T-cell (primary cell): Measurements from ENCODE around the gene CTCFL. TPM values are rescaled to one million over a fixed set of nuclear protein-coding genes. Genes with fewer than 3 reads are reported as not detected.
"Not testable (repeated sequence)": the region's sequence is repeated elsewhere in the genome, so short reads cannot be mapped to it uniquely, and the experiment has no call there.

Experiments used
- ATAC-seq, 4 experiments: fragments of 200-7000 bp in 3 of 4; fragments of 150-1000 bp in 1 of 4; cut with Tn5 transposase; replicated peaks in 1 of 4; 1 replicate in 3 of 4; 2 replicates in 1 of 4; pipeline ENCODE4 v1.10.0; 2021; ENCODE audit warnings: moderate library complexity in 3 of 4, mild to moderate bottlenecking in 2 of 4, moderate number of reproducible peaks in 1 of 4
- CTCF ChIA-PET, 2 donors: fragments of 300-600 bp; sonication (Branson Sonifier 250); formaldehyde crosslinking; loops; one replicate each; lab custom pipeline; 2022; ENCODE audit warnings: antibody characterized with exemption in 2 of 2; lab: Charles Lee
- POLR2A ChIA-PET, 2 donors: fragments of 300-600 bp; sonication (Branson Sonifier 250); formaldehyde crosslinking; loops; one replicate each; lab custom pipeline; 2022; ENCODE audit warnings: antibody characterized with exemption in 2 of 2; lab: Charles Lee
- DNase-seq, 35 experiments: peaks; one replicate each; pipeline versions ENCODE4 v3.0.0 to v3.0.0-alpha.2; 2013 to 2023
- H3K27ac ChIP-seq: one replicate; pipeline ENCODE4 v1.5.1; 2013; ENCODE audit warnings: low read length
- H3K27me3 ChIP-seq, 2 experiments: replicated peaks in 1 of 2; 1 replicate in 1 of 2; 2 replicates in 1 of 2; pipeline versions ENCODE4 v1.6.1 to v1.7.0; 2013; ENCODE audit warnings: low read length in 1 of 2, mixed read lengths in 1 of 2; ENCODE audit not compliant: control insufficient read depth in 2 of 2, insufficient read depth in 2 of 2; ENCODE audit errors: extremely low read depth in 1 of 2
- H3K36me3 ChIP-seq, 2 donors: 1 replicate in 1 of 2; 2 replicates in 1 of 2; pipeline versions ENCODE4 v1.6.1 to v1.7.0; 2013; ENCODE audit warnings: low read length in 1 of 2; ENCODE audit not compliant: control insufficient read depth in 2 of 2, insufficient read depth in 1 of 2; ENCODE audit errors: extremely low read depth in 1 of 2
- H3K4me1 ChIP-seq, 2 experiments: 1 replicate in 1 of 2; 2 replicates in 1 of 2; pipeline versions ENCODE4 v1.6.1 to v1.7.0; 2013; ENCODE audit warnings: low read length in 2 of 2, mixed read lengths in 1 of 2; ENCODE audit not compliant: insufficient read depth in 2 of 2, control insufficient read depth in 1 of 2; ENCODE audit errors: extremely low read depth in 1 of 2
- H3K4me3 ChIP-seq, 2 donors: 1 replicate in 1 of 2; 2 replicates in 1 of 2; pipeline versions ENCODE4 v1.5.1 to v1.7.0; 2013; ENCODE audit warnings: mild to moderate bottlenecking in 2 of 2, low read length in 1 of 2, moderate library complexity in 1 of 2; ENCODE audit not compliant: control insufficient read depth in 1 of 2; ENCODE audit errors: extremely low read depth in 1 of 2
- H3K9me3 ChIP-seq: 2 replicates; pipeline ENCODE4 v1.7.0; 2013
- H3K27ac Mint-ChIP-seq, 2 donors: one replicate each; pipeline ENCODE4 v1.8.0; 2020 to 2021; ENCODE audit warnings: mild to moderate bottlenecking in 2 of 2, mixed read lengths in 2 of 2
- H3K27me3 Mint-ChIP-seq, 2 donors: one replicate each; pipeline ENCODE4 v1.8.0; 2021 to 2022; ENCODE audit warnings: mixed read lengths in 2 of 2
- H3K36me3 Mint-ChIP-seq: one replicate; pipeline ENCODE4 v1.8.0; 2021; ENCODE audit warnings: mixed read lengths
- H3K4me1 Mint-ChIP-seq, 3 donors: one replicate each; pipeline ENCODE4 v1.8.0; 2020 to 2022; ENCODE audit warnings: mixed read lengths in 3 of 3, mild to moderate bottlenecking in 1 of 3
- H3K4me3 Mint-ChIP-seq, 3 donors: one replicate each; pipeline ENCODE4 v1.8.0; 2020 to 2022; ENCODE audit warnings: mild to moderate bottlenecking in 3 of 3, mixed read lengths in 3 of 3, moderate library complexity in 3 of 3
- H3K9me3 Mint-ChIP-seq, 3 donors: one replicate each; pipeline ENCODE4 v1.8.0; 2020 to 2022; ENCODE audit warnings: mixed read lengths in 3 of 3
- WGBS: methylation state at CpG from one replicate; pipeline ENCODE4 v1.1.5; 2013; ENCODE audit warnings: missing lambda C conversion rate; ENCODE audit not compliant: insufficient coverage; 5-methylcytosine and 5-hydroxymethylcytosine counted together
- total RNA-seq, 35 experiments: library from RNA in 6 of 35; stranded (reverse) in 6 of 35; fragments of 120-200 nt in 1 of 35; gene quantifications; one replicate each; pipeline versions ENCODE4 v1.2.1 to v1.2.4 and lab custom pipeline; 2013 to 2026

CTCFL gene
- total RNA-seq, 5 donors from 2014 or later (not counting 1 experiment from before 2014, with no cell fraction given), result 0.15 to 0.25 TPM; not detected in 3

DNA sequence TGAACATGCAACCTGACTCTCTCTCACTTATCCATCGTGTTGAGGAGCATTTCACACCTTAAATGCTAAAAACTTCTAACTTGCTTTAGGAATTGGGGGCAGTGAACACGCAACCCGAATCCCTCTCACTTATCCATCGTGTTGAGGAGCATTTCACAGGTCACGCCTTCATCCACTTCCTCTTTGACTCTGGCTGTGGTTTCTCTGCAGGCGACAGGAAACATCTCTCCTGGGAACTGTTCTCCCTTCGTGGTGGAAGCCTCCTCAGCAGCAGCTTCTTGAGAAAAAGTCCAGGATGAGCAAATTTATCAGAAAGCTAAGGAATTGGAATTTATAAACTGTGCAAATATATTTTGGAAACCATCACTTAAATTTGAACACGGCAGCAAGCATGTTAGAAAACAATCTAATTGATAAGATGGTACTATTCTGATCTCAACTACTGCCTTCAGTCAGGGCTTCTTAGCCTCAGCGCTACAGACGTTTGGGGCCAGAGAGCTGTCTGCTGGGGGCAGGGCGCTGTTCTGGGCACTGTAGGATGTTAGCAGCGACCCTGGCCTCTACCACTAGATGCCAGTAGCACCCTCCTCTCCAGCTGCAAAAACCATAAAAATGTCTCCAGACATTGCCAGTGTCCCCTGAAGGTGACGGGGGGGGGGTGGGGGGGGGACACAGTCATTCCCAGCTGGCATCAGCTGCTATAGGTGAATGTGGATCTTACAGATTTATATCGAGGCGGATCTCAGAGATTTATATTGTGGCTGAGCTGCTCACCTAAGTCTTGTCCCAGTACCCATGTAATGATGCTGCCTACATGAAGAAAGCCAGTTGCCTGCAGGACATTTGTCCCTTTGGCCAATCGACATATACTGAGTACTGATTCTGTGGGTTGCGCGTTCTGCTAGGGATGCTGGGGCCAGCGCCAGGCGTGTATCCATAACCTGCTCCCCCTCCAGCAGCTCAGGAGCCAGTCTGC, 26.2 kb downstream of the CTCFL start:
- Histone ChIP-seq H3K27ac (no peak overlapping the region), H3K9me3 (no peaks in the 10 kb centered on the region), H3K27me3 (peaks cover 3 to 52% of the 10 kb centered on the region in 2 experiments), H3K36me3 (no peaks in the 10 kb centered on the region), H3K4me1 (peaks cover 4 to 6% of the 10 kb centered on the region in 2 experiments), H3K4me3 (no peak overlapping the region)
- Mint-ChIP-seq H3K9me3 (no peaks in the 10 kb centered on the region), H3K27me3 (peaks cover 27 to 56% of the 10 kb centered on the region in 2 donors), H3K36me3 (no peaks in the 10 kb centered on the region), H3K4me1 (peaks cover 13% of the 10 kb centered on the region in 3 donors), H3K27ac (peak overlapping the region in 1 of 2 donors; percentile 36), H3K4me3 (no peak overlapping the region)
- DNase-seq, result peak in 27 of 35 experiments; percentile 10 to 56 (median 29)
- CTCF ChIA-PET, result interaction anchor here (0.5 to 1.7 kb wide), 11 partner anchors 19 to 710 kb away, joined by 3 to 6 read pairs (median 3); no protein-coding TSS in a partner anchor
- POLR2A ChIA-PET, result interaction anchor here in 1 of 2 donors (0.5 kb wide), 1 partner anchor 154 kb away, joined by 3 read pairs; no protein-coding TSS in a partner anchor
- 25% methylated on average over 8 of the region's 20 CpGs for WGBS
- ATAC-seq, result peak; percentile 57 to 91 (median 68)

DNA sequence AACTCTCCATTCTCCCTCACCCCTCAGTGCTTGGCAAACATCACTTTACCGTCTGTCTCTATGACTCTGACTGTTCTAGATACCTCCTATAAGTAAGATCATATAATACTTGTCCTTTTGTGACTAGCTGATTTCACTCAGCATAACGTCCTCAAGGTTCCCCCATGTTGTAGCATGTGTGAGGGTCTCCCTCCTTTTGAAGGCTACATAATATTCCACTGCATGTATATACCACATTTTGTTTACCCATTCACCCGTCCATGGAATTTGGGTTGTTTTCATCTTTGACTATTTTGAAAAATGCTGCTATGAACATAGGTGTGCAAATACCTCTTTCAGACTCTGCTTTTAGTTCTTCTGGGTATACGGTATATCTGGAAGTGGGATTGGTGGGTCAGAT, 28.3 kb downstream of the CTCFL start:
- Mint-ChIP-seq H3K4me1 (peaks cover 13% of the 10 kb centered on the region in 3 donors), H3K27ac (no peak overlapping the region), H3K36me3 (no peaks in the 10 kb centered on the region), H3K27me3 (peaks cover 9 to 39% of the 10 kb centered on the region in 2 donors), H3K4me3 (no peak overlapping the region), H3K9me3 (no peaks in the 10 kb centered on the region)
- Histone ChIP-seq H3K9me3 (no peaks in the 10 kb centered on the region), H3K4me3 (no peak overlapping the region), H3K4me1 (peaks cover 4 to 6% of the 10 kb centered on the region in 2 experiments), H3K27me3 (peaks cover 0 to 31% of the 10 kb centered on the region in 2 experiments), H3K36me3 (no peaks in the 10 kb centered on the region), H3K27ac (no peak overlapping the region)
- no peak for DNase-seq
- CTCF ChIA-PET, result interaction anchor here in 1 of 2 donors (1.7 kb wide), 1 partner anchor 115 kb away, joined by 4 read pairs; no protein-coding TSS in a partner anchor
- POLR2A ChIA-PET, result interaction anchor here in 1 of 2 donors (0.5 kb wide), 1 partner anchor 69 kb away, joined by 7 read pairs; no protein-coding TSS in a partner anchor
- ATAC-seq, result no peak
- WGBS, result no CpG with 5 or more reads among the region's 4 CpGs

DNA sequence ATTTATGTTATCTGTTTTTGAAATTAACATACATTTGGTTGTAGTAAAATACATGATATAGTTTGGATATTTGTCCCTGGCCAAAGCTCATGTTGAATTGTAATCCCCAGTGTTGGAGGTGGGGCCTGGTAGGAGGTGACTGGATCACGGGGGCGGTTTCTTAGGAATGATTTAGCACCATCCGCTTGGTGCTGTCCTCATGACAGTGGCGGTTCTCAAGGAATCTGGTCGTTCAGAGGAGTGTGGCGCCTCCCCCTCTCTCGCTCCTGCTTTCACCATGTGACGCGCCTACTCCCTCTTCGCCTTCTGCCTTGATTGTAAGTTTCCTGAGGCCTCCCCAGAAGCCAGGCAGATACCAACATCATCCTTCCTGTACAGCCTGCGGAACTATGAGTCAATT, 29.0 kb downstream of the CTCFL start:
- Mint-ChIP-seq H3K36me3 (no peaks in the 10 kb centered on the region), H3K27ac (peak overlapping the region in 1 of 2 donors; percentile 45), H3K9me3 (no peaks in the 10 kb centered on the region), H3K27me3 (peaks cover 7 to 33% of the 10 kb centered on the region in 2 donors), H3K4me1 (peaks cover 13% of the 10 kb centered on the region in 3 donors), H3K4me3 (no peak overlapping the region)
- POLR2A ChIA-PET, result interaction anchor here in 1 of 2 donors (0.5 kb wide), 1 partner anchor 61 kb away, joined by 3 read pairs; no protein-coding TSS in a partner anchor
- H3K4me1 ChIP-seq, result peaks cover 4 to 6% of the 10 kb centered on the region in 2 experiments
- DNase-seq (no peak), ATAC-seq (no peak)
- H3K27me3 ChIP-seq, result peaks cover 0 to 28% of the 10 kb centered on the region in 2 experiments
- H3K4me3 ChIP-seq, result no peak overlapping the region
- 72% methylated on average over 10 of the region's 11 CpGs for WGBS
- H3K27ac ChIP-seq, result no peak overlapping the region
- no peaks in the 10 kb centered on the region for H3K9me3 ChIP-seq
- CTCF ChIA-PET, result interaction anchor here (0.6 to 1.7 kb wide), 7 partner anchors 14 to 774 kb away, joined by 3 to 5 read pairs (median 4); no protein-coding TSS in a partner anchor
- no peaks in the 10 kb centered on the region for H3K36me3 ChIP-seq

DNA sequence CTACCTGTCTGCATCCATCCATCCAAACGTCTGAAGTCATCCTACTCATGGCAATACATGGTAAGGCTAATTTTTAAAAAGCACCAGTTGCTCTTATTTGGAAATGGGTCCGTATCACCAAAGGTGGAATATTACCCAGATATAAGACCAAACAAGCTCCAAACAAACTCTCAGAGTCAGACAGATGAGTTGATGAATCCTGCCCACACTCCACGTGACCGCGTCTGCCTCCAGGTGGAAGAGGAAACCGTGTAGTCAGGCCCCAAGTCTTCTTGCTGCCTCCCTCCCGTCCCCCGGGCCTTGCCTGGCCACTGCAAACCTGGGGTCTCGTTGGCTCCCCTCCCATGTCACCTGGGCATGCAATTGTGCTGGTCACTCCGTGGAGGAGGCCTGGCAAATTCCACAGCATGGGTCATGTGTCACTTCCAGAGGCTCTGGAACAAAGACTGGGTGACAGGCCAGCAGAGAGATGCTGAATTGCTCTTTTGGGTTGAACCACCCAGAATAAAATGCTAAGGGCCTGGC, 31.8 kb downstream of the CTCFL start:
- CTCF ChIA-PET, result interaction anchor here in 1 of 2 donors (1.6 kb wide), 1 partner anchor 112 kb away, joined by 3 read pairs; no protein-coding TSS in a partner anchor
- POLR2A ChIA-PET, result no interaction called here
- Histone ChIP-seq H3K4me3 (no peak overlapping the region), H3K27ac (no peak overlapping the region), H3K27me3 (peaks cover 0 to 7% of the 10 kb centered on the region in 2 experiments), H3K36me3 (no peaks in the 10 kb centered on the region), H3K4me1 (no peaks in the 10 kb centered on the region), H3K9me3 (no peaks in the 10 kb centered on the region)
- Mint-ChIP-seq H3K4me3 (no peak overlapping the region), H3K4me1 (peaks cover 6 to 7% (median 7%) of the 10 kb centered on the region in 3 donors), H3K27me3 (peaks cover 4 to 16% of the 10 kb centered on the region in 2 donors), H3K36me3 (no peaks in the 10 kb centered on the region), H3K27ac (no peak overlapping the region), H3K9me3 (no peaks in the 10 kb centered on the region)
- DNase-seq, result no peak
- no peak for ATAC-seq
- WGBS, result 89% methylated on average over 9 of the region's 10 CpGs

DNA sequence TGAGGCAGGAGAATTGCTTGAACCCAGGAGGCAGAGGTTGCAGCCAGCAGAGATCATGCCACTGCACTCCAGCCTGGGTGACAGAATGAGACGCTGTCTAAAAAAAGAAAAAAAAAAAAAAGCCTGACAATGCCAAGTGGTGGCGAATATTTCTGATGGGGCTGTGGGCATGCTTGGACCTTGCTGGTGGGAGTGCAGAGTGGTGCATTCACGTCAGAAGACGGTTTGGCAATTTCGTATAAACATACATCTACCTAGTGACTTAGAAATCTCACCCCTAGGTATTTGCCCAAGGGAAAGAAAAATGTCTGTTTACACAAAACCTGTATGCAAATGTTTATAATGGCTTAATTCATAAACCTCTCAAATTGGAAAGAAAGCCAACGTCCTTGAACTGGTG, 33.6 kb downstream of the CTCFL start:
- peaks cover 6 to 7% (median 6%) of the 10 kb centered on the region in 3 donors for H3K4me1 Mint-ChIP-seq
- no peak overlapping the region for H3K4me3 Mint-ChIP-seq
- Histone ChIP-seq H3K27ac (no peak overlapping the region), H3K4me3 (no peak overlapping the region), H3K4me1 (no peaks in the 10 kb centered on the region), H3K9me3 (no peaks in the 10 kb centered on the region), H3K27me3 (peaks cover 0 to 7% of the 10 kb centered on the region in 2 experiments), H3K36me3 (no peaks in the 10 kb centered on the region)
- no peak overlapping the region for H3K27ac Mint-ChIP-seq
- H3K9me3 Mint-ChIP-seq, result no peaks in the 10 kb centered on the region
- CTCF ChIA-PET, result interaction anchor here in 1 of 2 donors (0.7 kb wide), 1 partner anchor 94 kb away, joined by 5 read pairs; no protein-coding TSS in a partner anchor
- H3K36me3 Mint-ChIP-seq, result no peaks in the 10 kb centered on the region
- H3K27me3 Mint-ChIP-seq, result peaks cover 5% of the 10 kb centered on the region in 2 donors
- POLR2A ChIA-PET, result no interaction called here
- ATAC-seq (no peak), DNase-seq (no peak)
- WGBS, result no CpG with 5 or more reads among the region's 6 CpGs

DNA sequence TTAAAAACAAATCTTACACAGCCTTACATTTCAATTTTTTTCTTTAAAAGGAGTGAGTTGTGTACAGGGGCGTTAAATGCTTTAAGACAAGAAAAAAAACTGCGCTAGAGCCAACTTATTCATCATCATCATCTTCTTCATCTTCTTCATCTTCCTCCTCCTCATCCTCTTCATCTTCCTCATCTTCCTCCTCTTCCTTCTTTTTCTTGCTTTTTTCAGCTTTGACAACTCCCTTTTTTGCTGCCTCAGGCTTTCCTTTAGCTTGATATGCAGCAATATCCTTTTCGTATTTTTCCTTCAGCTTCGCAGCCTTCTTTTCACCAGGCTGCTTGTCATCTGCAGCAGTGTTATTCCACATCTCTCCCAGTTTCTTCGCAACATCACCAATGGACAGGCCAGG, 36.7 kb downstream of the CTCFL start:
- H3K27me3 ChIP-seq, H3K27ac ChIP-seq, ATAC-seq, H3K9me3 ChIP-seq, CTCF ChIA-PET, DNase-seq, H3K9me3 Mint-ChIP-seq, H3K36me3 Mint-ChIP-seq, H3K4me1 ChIP-seq, H3K4me3 Mint-ChIP-seq, H3K4me1 Mint-ChIP-seq, H3K27ac Mint-ChIP-seq, POLR2A ChIA-PET, H3K36me3 ChIP-seq, H3K4me3 ChIP-seq, H3K27me3 Mint-ChIP-seq: not testable (repeated sequence)
- 94% methylated on average over 4 of the region's 5 CpGs for WGBS
